Body of pancreas (tissue), 4 donors: ENCODE results near the gene MGAT4B.

Source experiments
- POLR2A ChIP-seq, 3 donors: fragments of 450-650 bp; IDR thresholded peaks; one replicate each; pipeline ENCODE4 v1.6.1; 2016; ENCODE audit warnings: antibody characterized with exemption in 3 of 3, mild to moderate bottlenecking in 2 of 3
- TF ChIP-seq, protein P1 (sequence below), 7 experiments: fragments of 450-650 bp in 4 of 7; fragments of 200-600 bp in 3 of 7; sonication (generic) in 3 of 7; IDR thresholded peaks; one replicate each; pipeline ENCODE4 v1.5.1; 2016 to 2019; ENCODE audit warnings: antibody characterized with exemption in 7 of 7

DNA sequence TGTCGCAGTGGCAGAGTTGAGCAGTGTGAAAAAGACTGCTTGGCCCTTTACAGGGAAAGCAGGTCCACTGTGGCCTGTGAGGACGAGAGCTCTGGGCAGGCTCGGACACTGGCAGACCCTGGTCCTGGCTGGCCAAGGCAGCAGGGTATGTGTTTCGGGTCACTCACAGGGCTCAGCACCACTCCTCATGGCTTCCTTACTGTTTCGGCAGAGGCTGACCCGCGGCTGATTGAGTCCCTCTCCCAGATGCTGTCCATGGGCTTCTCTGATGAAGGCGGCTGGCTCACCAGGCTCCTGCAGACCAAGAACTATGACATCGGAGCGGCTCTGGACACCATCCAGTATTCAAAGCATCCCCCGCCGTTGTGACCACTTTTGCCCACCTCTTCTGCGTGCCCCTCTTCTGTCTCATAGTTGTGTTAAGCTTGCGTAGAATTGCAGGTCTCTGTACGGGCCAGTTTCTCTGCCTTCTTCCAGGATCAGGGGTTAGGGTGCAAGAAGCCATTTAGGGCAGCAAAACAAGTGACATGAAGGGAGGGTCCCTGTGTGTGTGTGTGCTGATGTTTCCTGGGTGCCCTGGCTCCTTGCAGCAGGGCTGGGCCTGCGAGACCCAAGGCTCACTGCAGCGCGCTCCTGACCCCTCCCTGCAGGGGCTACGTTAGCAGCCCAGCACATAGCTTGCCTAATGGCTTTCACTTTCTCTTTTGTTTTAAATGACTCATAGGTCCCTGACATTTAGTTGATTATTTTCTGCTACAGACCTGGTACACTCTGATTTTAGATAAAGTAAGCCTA, 29.8 kb upstream of the MGAT4B start:
- TF ChIP-seq, protein P1, sequence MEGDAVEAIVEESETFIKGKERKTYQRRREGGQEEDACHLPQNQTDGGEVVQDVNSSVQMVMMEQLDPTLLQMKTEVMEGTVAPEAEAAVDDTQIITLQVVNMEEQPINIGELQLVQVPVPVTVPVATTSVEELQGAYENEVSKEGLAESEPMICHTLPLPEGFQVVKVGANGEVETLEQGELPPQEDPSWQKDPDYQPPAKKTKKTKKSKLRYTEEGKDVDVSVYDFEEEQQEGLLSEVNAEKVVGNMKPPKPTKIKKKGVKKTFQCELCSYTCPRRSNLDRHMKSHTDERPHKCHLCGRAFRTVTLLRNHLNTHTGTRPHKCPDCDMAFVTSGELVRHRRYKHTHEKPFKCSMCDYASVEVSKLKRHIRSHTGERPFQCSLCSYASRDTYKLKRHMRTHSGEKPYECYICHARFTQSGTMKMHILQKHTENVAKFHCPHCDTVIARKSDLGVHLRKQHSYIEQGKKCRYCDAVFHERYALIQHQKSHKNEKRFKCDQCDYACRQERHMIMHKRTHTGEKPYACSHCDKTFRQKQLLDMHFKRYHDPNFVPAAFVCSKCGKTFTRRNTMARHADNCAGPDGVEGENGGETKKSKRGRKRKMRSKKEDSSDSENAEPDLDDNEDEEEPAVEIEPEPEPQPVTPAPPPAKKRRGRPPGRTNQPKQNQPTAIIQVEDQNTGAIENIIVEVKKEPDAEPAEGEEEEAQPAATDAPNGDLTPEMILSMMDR (IDR thresholded peaks at IDR 0.05), result no peak
- TF ChIP-seq POLR2A (IDR thresholded peaks at IDR 0.05), result no peak
